Adrenal gland (tissue), 12 donors: Measurements from ENCODE around the gene KDM2B. TPM values are rescaled to one million over a fixed set of nuclear protein-coding genes. Genes with fewer than 3 reads are reported as not detected.

ENCODE experiments used
- DNase-seq, 7 donors: peaks; one replicate each; pipeline ENCODE4 v3.0.0-alpha.2; 2019 to 2020
- H3K27ac ChIP-seq, 5 donors: fragments of 200-600 bp; sonication (generic) in 4 of 5; 1 replicate in 3 of 5; 2 replicates in 2 of 5; pipeline versions ENCODE4 v1.5.1 to v1.8.0; 2016 to 2020; ENCODE audit warnings: mild to moderate bottlenecking in 1 of 5
- H3K27me3 ChIP-seq: fragments of 200-600 bp; 2 replicates; pipeline ENCODE4 v1.8.0; 2021
- H3K36me3 ChIP-seq, 2 donors: fragments of 200-600 bp; replicated peaks in 1 of 2; 1 replicate in 1 of 2; 2 replicates in 1 of 2; pipeline versions ENCODE4 v1.5.1 to v1.8.0; 2018 to 2022
- H3K4me1 ChIP-seq, 2 donors: fragments of 200-600 bp; replicated peaks in 1 of 2; 1 replicate in 1 of 2; 2 replicates in 1 of 2; pipeline versions ENCODE4 v1.5.1 to v1.8.0; 2018 to 2021
- H3K4me3 ChIP-seq, 4 donors: fragments of 200-600 bp; sonication (generic) in 3 of 4; one replicate each; pipeline ENCODE4 v1.5.1; 2016 to 2018
- H3K9me3 ChIP-seq, 3 donors: fragments of 200-600 bp; sonication (generic) in 1 of 3; replicated peaks in 1 of 3; 1 replicate in 2 of 3; 2 replicates in 1 of 3; pipeline versions ENCODE4 v1.5.1 to v1.8.0; 2016 to 2021
- POLR2A ChIP-seq, 2 donors: fragments of 450-650 bp; IDR thresholded peaks; one replicate each; pipeline ENCODE4 v1.6.1; 2017; ENCODE audit warnings: antibody characterized with exemption in 2 of 2, mild to moderate bottlenecking in 2 of 2, moderate library complexity in 1 of 2
- WGBS, 4 donors: extraction: QIAGEN DNeasy Blood & Tissue Kit in 2 of 4; methylation state at CpG; one replicate each; pipeline versions ENCODE4 v1.1.5 to v1.1.7; 2013 to 2017; 5-methylcytosine and 5-hydroxymethylcytosine counted together
- intact Hi-C, 2 donors: fragments of 100-400 bp; cut with DNase I; formaldehyde crosslinking; loops; one replicate each; pipeline versions ENCODE4 v1.14.1 to v1.15.0; 2022 to 2023
- polyA plus RNA-seq, 3 donors: library from polyadenylated mRNA; stranded (reverse); fragments of 200-250 nt in 2 of 3; fragments of 350-450 nt in 1 of 3; fragmentation: Illumina TruSeq in 1 of 3; extraction: RNeasy Lipid Tissue Mini Kit (QIAGEN cat#74804) in 1 of 3; gene quantifications; one replicate each; pipeline ENCODE4 v1.2.3, GENCODE V29; 2013 to 2014
- total RNA-seq, 9 donors: library from RNA; depleted of rRNA in 4 of 9; stranded (reverse); fragments of >200 nt in 4 of 9; fragments of 120-200 nt in 1 of 9; fragmentation: NEBNext Ultra II Directional in 1 of 9; extraction: Animal tissue kit (Norgen Biotek cat#: 25700) in 1 of 9; gene quantifications; one replicate each; pipeline versions ENCODE4 v1.1.0 to v1.2.4, GENCODE V29; 2013 to 2023
- TF ChIP-seq, protein P1 (sequence below), 6 experiments: fragments of 450-650 bp in 4 of 6; fragments of 200-600 bp in 2 of 6; sonication (generic) in 1 of 6; IDR thresholded peaks; 1 replicate in 5 of 6; 2 replicates in 1 of 6; pipeline versions ENCODE4 v1.5.1 to v1.8.0; 2016 to 2021; ENCODE audit warnings: antibody characterized with exemption in 6 of 6, mild to moderate bottlenecking in 2 of 6, moderate library complexity in 1 of 6
- donor health status: healthy with polysubstance abuse.
- donor health status: Bipolar disorder and iron deficiency.
- donor health status: DM: yes; HTN: yes; CAD: no.
- donor health status: DM: no; HTN: no; CAD: no.
- donor health status: DM: no; HTN: no; CAD: no.
- donor health status: DM: yes; HTN: yes; CAD: no.

KDM2B gene
- total and polyA plus RNA-seq, 12 donors = 5.0 to 40.6 (median 17.2) TPM

DNA sequence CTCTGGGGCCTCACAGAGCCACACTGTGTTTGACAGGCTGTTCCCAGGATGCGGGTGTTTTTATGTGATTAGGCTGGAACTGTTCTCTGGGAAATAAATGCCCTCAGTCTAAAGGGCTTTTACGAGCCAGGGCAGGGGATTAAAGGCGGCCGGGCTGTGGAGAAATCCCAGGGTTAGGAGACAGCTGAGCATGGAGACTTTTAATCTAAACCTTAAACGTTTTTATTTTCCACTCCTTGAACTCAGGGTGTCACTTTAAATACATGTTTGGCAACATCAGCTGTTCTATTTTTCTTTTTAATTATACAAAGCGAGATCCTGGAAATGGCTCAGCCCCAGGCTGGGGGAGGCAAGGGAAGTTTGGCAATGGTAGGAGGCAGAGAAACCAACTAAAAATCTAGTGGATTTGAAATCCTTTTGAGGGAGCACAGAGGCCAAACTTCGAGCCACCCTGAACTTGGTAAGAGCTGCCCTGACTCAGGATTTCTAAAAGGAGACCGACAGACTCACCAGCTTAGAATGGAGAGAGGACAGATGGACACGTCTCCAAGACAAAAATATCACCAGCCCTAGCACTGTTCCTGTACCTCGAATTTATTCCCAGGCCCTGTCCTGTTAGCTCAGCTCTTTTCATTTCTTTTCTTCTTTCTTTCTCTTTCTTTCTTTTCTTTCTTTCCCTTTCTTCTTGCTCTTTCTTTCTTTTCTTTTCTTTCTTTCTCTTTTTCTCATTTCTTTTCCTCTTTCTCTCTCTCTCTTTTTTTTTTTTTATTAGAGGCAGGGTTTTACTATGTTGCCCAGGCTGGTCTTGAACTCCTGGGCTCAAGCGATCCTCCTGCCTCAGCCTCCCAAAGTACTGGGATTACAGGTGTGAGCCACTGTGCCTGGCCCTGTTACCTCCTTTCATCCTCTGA lies 29.7 kb upstream of the KDM2B start:
- no peak for DNase-seq
- no peaks in the 10 kb centered on the region for H3K27me3 ChIP-seq
- intact Hi-C loops = no loop called here
- no peaks in the 10 kb centered on the region for H3K9me3 ChIP-seq
- H3K4me3 ChIP-seq = no peak overlapping the region
- no peaks in the 10 kb centered on the region for H3K36me3 ChIP-seq
- WGBS, 4 donors = 55 to 60% (median 57%) methylated on average over 11 of the region's 11 CpGs
- no peaks in the 10 kb centered on the region for H3K4me1 ChIP-seq
- no peak for TF ChIP-seq POLR2A (IDR thresholded peaks at IDR 0.05)
- TF ChIP-seq, protein P1, sequence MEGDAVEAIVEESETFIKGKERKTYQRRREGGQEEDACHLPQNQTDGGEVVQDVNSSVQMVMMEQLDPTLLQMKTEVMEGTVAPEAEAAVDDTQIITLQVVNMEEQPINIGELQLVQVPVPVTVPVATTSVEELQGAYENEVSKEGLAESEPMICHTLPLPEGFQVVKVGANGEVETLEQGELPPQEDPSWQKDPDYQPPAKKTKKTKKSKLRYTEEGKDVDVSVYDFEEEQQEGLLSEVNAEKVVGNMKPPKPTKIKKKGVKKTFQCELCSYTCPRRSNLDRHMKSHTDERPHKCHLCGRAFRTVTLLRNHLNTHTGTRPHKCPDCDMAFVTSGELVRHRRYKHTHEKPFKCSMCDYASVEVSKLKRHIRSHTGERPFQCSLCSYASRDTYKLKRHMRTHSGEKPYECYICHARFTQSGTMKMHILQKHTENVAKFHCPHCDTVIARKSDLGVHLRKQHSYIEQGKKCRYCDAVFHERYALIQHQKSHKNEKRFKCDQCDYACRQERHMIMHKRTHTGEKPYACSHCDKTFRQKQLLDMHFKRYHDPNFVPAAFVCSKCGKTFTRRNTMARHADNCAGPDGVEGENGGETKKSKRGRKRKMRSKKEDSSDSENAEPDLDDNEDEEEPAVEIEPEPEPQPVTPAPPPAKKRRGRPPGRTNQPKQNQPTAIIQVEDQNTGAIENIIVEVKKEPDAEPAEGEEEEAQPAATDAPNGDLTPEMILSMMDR (IDR thresholded peaks at IDR 0.05) = no peak
- no peak overlapping the region for H3K27ac ChIP-seq

DNA sequence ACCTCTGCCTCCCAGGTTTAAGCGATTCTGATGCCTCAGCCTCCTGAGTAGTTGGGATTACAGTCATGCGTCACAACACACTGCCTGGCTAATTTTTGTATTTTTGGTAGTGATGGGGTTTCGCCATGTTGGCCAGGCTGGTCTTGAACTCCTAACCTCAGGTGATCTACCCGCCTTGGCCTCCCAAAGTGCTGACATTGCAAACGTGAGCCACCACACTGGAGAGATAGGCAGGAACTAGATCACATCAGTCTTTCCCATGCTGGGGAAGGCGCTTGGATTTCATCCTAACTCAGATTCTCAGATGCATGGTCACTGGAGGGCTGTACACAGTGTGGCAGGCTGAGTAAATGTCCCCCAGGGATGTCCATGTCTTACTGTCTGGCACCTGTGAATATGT lies 27.5 kb upstream of the KDM2B start:
- H3K27ac ChIP-seq = no peak overlapping the region
- WGBS, 4 donors = 79 to 89% (median 87%) methylated on average over 5 to 6 of the region's 6 CpGs
- no peaks in the 10 kb centered on the region for H3K27me3 ChIP-seq
- H3K4me3 ChIP-seq = no peak overlapping the region
- no peak for DNase-seq
- no peaks in the 10 kb centered on the region for H3K4me1 ChIP-seq
- intact Hi-C loops = no loop called here
- no peaks in the 10 kb centered on the region for H3K36me3 ChIP-seq
- no peaks in the 10 kb centered on the region for H3K9me3 ChIP-seq
- TF ChIP-seq, protein P1 (IDR thresholded peaks at IDR 0.05) = no peak
- TF ChIP-seq POLR2A (IDR thresholded peaks at IDR 0.05) = no peak

DNA sequence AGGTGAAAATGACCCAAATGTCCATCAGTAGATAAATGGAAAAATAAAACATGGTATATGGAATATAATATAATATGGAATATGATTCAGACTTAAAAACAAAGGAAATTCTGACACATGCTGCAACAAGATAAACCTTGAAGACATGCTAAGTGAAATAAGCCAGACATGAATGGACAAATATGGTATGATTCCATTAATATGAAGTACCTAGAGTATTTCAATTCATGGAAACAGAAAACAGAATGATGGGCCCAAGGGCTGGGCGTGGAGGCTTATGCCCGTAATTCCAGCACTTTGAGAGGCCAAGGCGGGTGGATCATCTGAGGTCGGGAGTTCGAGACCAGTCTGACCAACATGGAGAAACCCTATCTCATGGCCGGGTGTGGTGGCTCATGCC lies 22.8 kb upstream of the KDM2B start:
- no peak overlapping the region for H3K4me3 ChIP-seq
- no peak for TF ChIP-seq POLR2A (IDR thresholded peaks at IDR 0.05)
- TF ChIP-seq, protein P1 (IDR thresholded peaks at IDR 0.05) = no peak
- H3K27ac ChIP-seq = no peak overlapping the region
- no peaks in the 10 kb centered on the region for H3K36me3 ChIP-seq
- no peaks in the 10 kb centered on the region for H3K9me3 ChIP-seq
- H3K27me3 ChIP-seq = no peaks in the 10 kb centered on the region
- H3K4me1 ChIP-seq = no peaks in the 10 kb centered on the region
- WGBS, 4 donors = 91 to 97% (median 93%) methylated on average over 5 to 6 of the region's 6 CpGs
- intact Hi-C loops = no loop called here
- no peak for DNase-seq

DNA sequence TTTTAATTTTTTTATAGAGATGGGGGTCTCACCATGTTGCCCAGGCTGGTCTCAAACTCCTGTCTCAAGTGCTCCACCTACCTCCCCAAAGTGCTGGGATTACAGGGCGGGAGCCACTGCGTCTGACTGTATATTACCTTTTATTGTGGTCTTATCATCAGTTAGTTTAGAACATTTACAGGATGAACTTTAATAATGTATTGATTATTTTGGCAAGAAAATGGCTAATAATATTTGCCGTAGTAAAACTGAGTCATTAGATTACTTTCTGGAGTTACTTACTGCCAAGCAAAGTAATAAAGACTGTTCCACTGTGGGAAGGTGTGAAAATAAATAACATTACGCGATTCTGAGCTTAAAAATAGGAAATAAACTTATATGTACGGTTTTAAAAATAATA lies 21.9 kb upstream of the KDM2B start:
- 86 to 88% (median 86%) methylated on average over 6 of the region's 6 CpGs for WGBS, 4 donors
- no peaks in the 10 kb centered on the region for H3K9me3 ChIP-seq

More for the DNA sequence above, 21.9 kb upstream of the KDM2B start:
- Histone ChIP-seq H3K27me3 (no peaks in the 10 kb centered on the region), H3K36me3 (no peaks in the 10 kb centered on the region), H3K4me3 (no peak overlapping the region), H3K27ac (no peak overlapping the region), H3K4me1 (no peaks in the 10 kb centered on the region)
- no peak for TF ChIP-seq POLR2A (IDR thresholded peaks at IDR 0.05)
- TF ChIP-seq, protein P1 (IDR thresholded peaks at IDR 0.05) = no peak
- intact Hi-C loops = no loop called here
- DNase-seq = no peak
